GM19452 (cell line): ENCODE data around the gene PRPF19.

Source experiments
- ATAC-seq: cut with Tn5 transposase; IDR thresholded peaks from one replicate; pipeline ENCODE4 v1.9.1; 2021; ENCODE audit not compliant: unreplicated experiment

The PRPF19 gene

GRCh38 chr11:60845338-60845737, 61.0 kb downstream of the PRPF19 start:
- no peak for ATAC-seq

- ATAC-seq: no peak
These were observed 61.5 kb downstream of the PRPF19 start for GRCh38 chr11:60844870-60845221.

GRCh38 chr11:60844045-60844869, 62.1 kb downstream of the PRPF19 start:
- ATAC-seq: no peak

GRCh38 chr11:60842668-60843600, 63.5 kb downstream of the PRPF19 start:
- ATAC-seq: no peak

GRCh38 chr11:60841797-60842667, 64.4 kb downstream of the PRPF19 start, which contains the start of gene CCDC86:
CCDC86 (plus strand) TSS chr11:60842113; CDS start chr11:60842125, 12 bp downstream.
- ATAC-seq: peak; percentile 75
